ENCODE data around the gene FAH. TPM values are rescaled to one million over a fixed set of nuclear protein-coding genes. Genes with fewer than 3 reads are reported as not detected.
"Not testable (repeated sequence)": the region's sequence is repeated elsewhere in the genome, so short reads cannot be mapped to it uniquely, and the experiment has no call there.

The FAH gene
- total RNA-seq, 1 experiment from 2014 or later, result 50.3 TPM

DNA sequence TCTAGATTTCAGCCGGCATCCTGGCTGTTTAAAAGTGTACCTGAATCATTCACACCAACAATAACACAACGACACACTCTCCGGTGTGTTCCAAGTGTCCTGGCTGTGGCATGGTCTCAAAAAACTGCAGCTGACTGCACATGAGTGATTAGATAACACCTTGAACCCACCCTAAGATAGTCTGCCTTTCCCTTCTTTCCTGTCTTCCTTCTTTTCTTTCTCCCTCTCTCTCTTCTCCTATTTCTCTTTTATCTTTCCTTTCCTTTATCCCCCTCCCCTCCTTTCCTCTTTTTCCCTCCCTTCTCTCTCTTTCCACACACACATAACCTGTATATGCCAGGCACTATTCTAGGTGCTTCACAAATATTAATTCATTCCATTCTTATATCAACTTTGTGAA, 1.2 kb upstream of the FAH start:
- no peak for DNase-seq (ENCODE audit: low spot score)

DNA sequence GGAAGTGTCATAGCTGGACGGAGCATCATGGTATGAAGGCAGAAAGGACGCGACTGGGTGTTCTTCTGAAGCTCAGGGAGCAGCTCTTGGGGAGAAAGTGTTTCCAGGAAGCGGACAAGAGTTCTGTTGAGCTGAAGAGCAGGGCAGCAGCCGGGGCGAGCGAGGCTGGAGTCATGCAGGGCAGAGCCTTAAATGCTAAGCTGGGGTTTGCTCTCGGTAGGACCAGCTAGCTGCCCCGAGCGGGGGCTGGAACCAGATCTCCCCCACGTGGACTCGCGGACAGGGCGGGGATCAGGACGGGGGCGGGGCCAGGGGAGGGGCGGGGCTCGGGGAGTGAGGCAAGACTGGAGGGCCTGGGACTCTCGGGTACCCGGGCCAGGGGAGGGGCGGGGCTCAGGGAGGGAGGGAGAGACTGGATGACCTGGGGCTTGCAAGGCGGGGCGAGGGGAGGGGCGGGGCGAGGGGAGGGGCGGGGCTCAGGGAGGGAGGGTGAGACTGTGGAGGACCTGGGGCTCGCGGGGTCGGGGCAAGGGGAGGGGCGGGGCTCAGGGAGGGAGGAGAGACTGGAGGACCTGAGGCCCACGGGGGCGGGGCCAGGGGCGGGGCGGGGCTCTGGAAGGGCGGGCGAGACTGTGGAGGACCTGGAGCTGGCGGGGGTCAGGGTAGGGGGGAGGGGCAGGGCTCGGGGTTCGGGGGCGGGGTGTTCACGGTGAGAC, 461 bp upstream of the FAH start:
- peak; percentile 79 for DNase-seq (ENCODE audit: low spot score)

DNA sequence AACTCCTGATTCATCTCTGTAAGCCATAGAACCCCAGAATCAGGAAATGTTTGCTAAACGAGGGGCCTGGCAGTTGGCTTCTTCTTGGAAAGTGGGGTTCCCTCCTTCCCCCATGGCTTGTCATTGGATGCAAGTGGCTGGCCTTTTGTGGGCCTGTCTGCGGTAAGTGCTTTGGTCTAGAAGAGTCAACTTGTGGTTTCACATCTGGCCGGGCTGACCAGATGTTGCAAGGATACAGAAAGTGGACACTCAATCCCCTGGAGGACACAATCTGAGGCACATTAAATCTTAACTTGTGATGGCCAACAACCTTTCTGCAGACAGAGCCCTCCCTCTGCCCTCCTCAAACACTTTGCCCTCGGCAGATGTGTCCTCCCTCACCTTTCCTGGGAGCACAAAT, 1.1 kb downstream of the FAH start:
- no peak for DNase-seq (ENCODE audit: low spot score)

DNA sequence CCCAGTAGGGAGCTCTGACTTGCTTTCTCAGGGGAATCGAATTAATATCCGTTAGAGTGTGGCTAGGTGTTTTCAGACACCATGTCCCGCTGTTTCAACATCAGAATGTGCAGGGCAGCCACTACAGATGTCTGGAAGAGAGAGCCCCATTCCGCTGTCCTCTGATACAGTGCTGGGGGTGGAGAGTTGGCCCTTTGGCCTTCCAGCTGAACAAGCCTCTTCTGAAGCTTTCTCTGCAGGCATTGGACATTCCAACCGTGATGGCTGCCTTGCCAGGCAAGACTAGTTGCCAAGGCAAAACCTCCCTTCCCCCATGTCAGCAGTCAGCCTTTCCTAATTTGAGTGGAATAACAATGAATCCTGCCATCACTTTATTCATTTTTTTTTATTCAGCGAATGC, 1.5 kb downstream of the FAH start:
- DNase-seq (ENCODE audit: low spot score), result no peak

DNA sequence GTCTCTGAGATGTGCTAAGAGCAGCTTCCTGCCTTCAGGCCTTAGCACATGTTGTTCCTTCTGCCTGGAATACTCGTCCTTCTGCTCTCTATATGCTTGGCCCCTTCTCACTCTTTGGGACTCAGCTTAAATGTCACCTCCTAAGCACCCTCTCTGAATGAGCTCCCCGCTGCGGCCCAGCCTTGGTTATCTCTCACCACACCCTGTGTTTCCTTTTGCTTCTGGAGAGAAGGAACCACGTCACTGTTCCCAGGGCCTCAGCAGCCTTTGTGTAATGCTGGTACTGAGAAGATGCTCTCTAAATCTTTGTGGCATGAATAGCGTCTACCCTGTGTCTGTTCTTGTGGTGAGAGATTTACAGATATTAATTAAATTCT, 2.2 kb downstream of the FAH start:
- DNase-seq (ENCODE audit: low spot score), result no peak

DNA sequence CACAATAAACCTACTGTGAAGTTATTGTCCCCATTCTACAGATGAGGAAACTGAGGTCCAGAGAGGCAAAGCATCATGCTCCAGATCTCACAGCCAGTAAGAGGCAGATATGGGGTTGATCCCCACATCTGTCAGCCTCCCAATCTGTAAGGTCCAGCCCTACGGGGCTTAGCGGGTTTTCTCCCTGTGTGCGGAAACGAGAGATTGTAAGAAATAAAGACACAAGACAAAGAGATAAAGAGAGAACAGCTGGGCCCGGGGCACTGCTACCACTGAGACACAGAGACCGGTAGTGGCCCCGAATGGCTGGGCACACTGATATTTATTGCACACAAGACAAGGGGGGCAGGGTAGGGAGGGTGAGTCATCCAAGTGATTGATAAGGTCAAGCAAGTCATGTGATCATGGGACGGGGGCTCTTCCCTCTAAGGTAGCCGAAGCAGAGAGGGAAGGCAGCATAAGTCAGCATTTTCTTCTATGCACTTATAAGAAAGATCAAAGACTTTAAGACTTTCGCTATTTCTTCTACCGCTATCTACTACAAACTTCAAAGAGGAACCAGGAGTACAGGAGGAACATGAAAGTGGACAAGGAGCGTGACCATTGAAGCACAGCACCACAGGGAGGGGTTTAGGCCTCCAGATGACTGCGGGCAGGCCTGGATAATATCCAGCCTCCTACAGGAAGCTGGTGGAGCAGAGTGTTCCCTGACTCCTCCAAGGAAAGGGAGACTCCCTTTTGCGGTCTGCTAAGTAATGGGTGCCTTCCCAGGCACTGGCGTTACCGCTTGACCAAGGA, 2.8 kb downstream of the FAH start:
- DNase-seq (ENCODE audit: low spot score), result not testable (repeated sequence)

DNA sequence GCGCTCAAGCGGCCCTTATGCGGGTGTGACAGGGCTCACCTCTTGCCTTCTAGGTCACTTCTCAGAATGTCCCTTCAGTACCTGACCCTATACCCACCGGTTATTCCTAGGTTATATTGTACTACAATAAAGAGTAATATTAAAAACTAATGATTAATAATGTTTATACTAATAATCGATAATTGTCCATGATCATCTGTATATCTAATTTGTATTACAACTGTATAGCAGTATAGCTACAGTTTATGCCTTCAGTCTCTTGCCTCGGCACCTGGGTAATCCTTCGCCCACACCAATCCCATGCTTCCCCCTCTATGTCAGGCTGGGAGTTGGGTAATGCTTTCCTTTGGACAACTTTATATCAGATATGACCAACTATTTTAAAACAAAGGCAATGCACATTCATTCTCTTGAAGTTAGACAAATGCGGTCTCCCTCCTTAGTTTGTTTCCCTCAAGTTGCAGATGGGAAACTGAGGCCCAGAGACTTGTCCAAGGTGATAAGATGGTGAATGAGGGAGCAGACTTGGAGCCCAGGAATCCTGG, 3.4 kb downstream of the FAH start:
- no peak for DNase-seq (ENCODE audit: low spot score)

DNA sequence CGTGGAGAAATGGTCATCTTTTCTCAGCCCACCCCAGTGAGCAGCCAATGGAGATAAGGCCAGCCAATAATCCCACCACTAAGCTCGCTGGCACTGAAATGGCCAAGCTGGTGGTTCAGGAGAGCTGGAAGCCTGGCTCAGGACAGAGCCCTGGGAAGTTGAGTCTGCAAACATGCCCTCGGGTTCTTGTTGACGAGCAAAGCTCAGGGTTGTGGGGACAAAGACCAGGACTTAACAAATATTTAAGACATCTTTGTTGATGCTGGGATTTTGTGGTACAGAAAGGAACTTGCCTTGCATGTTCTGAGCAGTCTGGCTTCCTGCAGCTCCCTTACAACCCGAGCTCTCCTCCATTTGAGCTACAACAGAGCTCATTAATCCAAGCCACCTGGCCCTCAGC, 4.4 kb downstream of the FAH start:
- no peak for DNase-seq (ENCODE audit: low spot score)

DNA sequence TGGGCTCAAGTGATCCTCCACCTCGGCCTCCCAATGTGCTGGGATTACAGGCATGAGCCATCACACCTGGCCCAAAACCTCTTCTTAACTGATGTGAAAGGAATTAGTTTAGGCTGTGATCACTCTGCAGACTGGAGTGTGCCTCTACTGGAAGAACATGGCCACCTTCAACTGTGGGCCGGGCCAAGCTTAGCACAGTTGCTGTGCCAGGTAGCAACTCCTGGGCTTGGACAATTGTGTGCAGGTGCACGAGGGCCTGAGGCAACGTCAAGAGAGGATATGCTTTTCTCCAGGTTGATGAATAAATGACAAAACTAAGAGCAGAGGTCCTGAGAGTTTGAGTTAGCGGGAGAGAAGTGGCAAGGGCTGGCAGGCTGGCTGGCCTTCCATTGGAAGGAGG, 6.5 kb downstream of the FAH start:
- no peak for DNase-seq (ENCODE audit: low spot score)

DNA sequence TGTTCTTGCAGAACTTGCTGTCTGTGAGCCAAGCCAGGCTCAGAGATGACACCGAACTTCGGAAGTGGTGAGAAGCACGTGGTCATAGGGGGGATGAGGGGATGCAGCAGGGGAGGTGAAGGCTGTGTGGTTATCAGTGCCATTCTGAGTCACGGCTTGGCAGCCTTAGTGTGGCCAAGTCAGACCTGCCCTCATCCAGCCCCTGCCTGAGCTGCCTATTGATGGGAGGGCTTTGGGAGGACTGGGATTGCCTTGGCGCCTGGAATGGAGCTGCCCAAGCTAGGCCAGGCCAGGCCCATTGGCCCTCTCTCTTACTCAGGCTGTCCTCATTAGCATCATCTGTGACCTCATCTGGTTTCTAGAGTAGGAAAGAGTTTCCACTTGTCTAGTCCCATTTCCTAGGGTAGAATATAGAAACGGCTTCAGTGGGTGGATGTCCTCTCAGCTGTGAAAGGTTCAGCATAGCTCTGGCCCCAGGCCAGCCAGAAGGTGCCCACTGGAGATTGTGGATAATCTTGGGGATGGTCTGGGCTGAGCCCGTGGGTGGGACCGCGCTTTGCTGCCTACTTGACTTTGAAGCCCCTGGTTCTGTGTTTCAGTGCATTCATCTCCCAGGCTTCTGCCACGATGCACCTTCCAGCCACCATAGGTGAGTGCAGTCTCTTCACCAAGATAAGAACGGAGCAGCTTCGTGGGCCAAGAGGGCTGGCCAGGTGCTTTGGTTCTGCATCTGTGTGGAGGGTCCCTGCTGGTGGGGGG, 7.2 kb downstream of the FAH start:
- no peak for DNase-seq (ENCODE audit: low spot score)

DNA sequence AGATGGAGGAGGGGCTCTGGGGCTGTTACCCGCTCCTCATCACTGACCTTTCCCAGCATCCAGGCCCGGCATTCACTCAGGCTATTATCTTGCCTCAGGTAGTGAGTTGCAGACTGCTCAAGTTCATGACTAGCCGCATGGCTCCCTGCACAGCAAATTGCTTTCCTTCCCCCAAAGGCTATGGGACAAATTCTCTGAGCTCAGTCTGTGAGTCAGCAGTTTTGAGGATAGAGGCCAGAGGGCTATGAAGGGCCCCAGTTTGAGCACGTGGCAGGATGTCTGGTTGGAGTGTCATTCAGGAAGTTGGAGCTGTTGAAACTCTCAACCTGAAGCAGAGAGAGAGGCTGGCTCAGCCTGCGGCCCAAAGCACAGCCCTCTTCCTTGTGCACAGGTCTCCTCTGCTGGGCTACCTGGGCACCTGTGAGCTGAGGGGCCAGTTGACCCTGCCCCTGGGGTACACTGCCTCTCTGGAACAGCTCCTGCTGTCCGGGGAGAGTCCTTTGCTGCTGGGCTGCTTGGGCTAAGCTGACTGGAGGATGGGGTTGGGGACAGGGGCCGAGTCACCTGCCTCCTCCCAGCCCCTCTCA, 7.9 kb downstream of the FAH start:
- DNase-seq (ENCODE audit: low spot score), result peak; percentile 82

DNA sequence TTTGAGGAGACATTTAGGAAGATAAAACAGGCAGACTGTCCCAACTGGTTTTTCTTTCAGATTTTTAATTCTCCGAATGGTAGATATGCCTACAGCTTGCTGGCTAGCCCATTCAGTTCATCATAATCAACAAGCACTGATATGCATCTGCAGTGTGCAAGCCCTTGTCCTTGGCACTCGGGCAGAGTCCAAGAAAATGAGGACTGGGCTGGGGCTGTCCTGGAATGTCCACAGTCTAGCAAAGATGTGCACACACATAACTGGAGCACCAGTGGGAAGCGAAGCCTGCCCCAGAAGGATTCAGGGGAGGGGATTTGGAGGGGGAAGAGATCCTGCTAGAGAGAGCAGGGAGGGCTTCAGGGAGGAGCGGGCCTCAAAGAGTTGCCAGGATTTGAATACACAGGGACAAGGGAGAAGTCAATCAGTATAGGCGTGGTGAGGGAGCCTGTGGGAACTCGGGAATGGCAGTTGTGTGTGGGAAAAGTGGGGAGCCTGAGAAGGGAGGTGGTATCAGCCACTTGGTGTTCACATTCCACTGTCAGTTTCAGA, 8.7 kb downstream of the FAH start:
- no peak for DNase-seq (ENCODE audit: low spot score)

DNA sequence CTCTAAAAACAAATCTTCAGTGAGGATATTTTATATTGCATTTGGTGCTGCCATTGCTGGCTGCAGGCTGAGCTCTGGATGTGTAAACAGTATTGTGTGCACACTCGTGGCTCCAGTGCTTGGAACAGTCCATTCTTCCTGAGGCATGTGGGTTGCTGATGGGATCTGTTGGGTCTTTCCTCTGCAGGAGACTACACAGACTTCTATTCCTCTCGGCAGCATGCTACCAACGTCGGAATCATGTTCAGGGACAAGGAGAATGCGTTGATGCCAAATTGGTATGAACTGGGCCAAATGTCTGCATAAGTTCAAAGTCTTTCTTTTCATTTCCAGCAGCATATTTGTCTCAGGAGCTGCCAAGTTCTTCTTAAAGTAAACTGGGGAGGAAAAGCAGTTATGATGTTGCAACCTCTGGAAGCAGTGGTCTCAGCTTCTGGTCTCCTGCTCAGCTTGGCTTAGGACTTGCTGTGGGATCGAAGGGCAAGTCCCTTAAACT, 9.3 kb downstream of the FAH start:
- no peak for DNase-seq (ENCODE audit: low spot score)

DNA sequence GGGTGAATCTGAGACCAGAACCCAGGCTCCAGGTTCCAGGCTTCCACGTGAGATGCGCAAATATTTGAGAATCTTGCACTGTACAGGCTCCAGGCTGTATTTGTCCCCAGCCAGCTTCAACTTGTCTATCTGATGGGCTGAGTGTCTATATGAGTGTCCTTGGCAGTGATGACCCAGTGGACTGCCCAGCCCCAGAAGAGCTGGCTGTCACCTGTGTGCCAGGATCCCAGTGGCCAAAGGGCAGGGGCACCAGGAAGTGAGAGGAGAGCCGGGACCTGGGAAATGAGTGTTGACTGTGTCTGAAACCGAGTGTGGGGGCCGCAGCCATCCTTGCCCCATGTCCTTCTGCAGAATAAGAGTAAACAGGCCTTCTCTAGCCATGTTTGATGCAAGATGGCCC, 10.4 kb downstream of the FAH start:
- DNase-seq (ENCODE audit: low spot score), result no peak

DNA sequence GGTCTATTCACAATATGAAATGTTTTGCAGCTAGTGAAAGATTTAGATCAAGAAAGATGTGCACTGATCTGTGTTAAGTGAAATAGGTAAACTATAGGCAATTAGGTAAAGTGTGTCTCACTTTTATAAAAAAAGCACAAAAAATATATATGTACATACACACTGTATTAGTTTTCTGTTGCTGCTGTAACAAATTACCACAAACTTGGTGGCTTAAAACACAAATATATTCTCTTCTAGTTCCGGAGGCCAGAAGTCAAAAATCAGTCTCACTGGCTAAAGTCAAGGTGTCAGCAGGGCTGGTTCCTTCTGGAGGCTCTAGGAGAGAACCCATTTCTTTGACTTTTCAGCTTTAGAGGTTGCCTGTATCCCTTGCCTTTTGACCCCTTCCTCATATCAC, 11.1 kb downstream of the FAH start:
- DNase-seq (ENCODE audit: low spot score), result no peak

DNA sequence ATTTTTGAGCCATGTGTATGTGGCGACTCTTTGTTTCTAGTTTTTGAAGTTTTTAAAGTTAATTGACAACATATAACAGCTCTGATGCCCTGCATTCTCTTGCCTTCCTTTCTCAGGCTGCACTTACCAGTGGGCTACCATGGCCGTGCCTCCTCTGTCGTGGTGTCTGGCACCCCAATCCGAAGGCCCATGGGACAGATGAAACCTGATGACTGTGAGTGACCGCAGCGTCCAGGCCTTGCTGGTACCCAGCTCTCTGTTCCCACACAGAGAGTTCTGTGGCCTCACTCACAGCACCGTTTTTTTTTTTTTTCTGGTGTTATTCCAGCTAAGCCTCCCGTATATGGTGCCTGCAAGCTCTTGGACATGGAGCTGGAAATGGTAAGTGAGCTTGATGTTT, 15.1 kb downstream of the FAH start:
- DNase-seq (ENCODE audit: low spot score), result no peak

DNA sequence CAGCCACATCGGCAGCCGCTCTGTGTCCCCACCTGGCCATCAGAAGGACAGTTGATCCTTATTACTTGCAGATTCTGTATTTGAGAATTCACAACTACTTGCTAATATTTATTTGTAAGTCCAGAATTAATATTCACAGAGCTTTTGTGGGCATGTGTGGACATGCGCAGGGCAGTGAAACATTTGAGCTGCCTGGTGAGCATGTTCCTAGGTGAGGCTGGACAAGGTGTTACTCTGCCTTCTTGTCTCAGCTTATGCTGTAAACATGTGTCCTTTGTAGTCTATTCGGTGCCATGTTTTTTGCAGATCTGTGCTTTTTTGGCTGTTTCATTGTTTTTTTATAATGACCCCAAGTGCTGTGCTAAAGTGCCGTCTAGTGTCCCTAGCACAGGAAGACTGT, 15.6 kb downstream of the FAH start:
- no peak for DNase-seq (ENCODE audit: low spot score)

DNA sequence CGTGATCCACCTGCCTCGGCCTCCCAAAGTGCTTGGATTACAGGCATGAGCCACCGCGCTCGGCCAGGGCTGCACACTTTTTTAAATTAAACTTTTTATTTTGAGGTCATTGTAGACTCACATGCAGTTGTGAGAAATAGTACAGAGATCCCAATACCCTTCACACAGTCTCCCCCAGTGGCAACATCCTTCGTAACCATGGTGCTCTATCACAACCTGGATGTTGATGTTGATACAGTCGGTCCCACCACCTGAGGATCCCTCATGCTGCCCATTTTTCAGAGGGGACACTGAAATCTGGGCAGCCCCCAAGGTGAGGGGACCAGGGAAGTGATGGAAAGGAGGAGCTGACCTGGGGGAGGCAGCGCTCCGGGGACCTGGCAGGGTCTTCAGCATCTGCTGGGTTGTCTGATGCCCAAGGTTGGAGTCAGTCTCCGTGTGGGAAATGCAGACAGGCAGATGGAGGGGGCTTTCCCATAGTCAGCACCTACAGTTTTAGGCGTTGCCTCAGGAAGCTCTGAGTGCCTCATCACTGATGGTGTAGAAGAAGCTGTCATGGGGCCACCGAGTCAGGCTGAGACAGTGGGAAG, 17.1 kb downstream of the FAH start:
- DNase-seq (ENCODE audit: low spot score), result no peak

DNA sequence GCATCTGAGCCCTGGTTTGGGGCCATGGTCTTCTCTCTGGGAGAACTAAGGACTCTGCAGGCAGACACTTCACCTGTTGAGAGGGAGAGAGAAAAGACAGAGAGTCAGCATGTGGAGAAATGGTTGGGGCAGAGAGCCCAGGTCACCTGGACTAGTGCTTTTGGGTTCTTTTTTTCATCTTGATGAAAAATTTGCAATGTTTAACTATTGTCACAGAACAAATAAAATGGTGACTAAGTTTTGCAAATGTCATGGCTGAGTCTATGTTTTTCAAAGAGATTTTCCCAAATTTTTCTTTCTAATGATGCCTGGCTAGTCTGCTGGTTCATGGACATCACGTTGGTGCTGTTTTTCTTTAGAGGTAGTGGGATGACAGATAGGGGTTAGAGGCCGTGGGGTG, 17.8 kb downstream of the FAH start:
- DNase-seq (ENCODE audit: low spot score), result no peak

DNA sequence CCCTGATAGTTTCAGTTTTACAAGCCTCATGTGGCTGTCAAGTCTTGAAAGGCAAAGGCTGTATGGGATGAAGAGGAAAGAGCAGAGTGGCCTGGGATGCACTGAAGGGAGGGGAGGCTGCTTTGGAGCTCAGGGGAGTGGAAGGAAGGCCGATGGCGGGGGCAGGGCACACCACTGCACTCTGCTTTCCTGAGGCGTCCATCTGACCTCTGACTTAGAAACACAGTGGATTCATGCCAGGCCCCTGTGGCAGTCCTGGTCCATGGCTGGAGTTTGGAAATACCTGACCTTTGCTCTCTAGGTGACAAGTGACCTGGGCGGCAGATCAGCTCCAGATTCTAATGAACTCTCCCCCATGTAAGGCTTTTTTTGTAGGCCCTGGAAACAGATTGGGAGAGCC, 19.0 kb downstream of the FAH start:
- DNase-seq (ENCODE audit: low spot score), result no peak

DNA sequence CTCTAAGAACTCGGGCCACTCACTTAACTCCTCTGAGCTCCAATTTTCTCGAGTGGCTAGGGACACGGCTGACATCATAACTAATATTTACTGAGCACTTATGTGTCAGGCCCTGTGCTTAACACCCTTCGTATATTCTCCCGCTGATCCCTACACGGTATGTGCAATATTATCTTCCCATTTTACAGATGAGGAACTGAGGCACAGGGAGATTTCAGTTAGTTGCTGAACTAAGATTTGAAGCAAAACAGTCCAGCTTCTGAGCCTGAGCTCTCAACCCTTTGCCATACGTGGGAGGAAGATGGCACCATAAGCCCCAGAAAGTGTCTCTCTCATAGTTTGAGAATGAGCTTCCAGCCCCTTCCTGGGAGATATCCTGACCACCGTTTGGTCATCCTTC, 19.6 kb downstream of the FAH start:
- no peak for DNase-seq (ENCODE audit: low spot score)
